T47D (cell line): ENCODE measurements around the gene LDLRAD4.

Experiments used
- DNase-seq, 2 experiments: peaks; one replicate each; pipeline versions ENCODE4 v3.0.0 to v3.0.0-alpha.2; 2011 to 2012; ENCODE audit warnings: low read depth in 1 of 2, low spot score in 1 of 2
- JUND ChIP-seq: IDR thresholded peaks from 2 replicates; pipeline ENCODE4 v1.6.1; 2012; ENCODE audit warnings: low read depth
- in situ Hi-C: cut with HindIII; loops from 2 replicates; pipeline ENCODE4 v1.10.0; 2016; ENCODE audit warnings: low sequenced_read_pairs, low pct_unique_long_range_greater_than_20kb

The LDLRAD4 gene

GRCh38 chr18:13451213-13451540, 232.6 kb downstream of the LDLRAD4 start:
- in situ Hi-C loops, result no loop called here
- no peak for TF ChIP-seq JUND
- no peak for DNase-seq

- TF ChIP-seq JUND, result no peak
- no peak for DNase-seq
- in situ Hi-C loops, result no loop called here
Observed at GRCh38 chr18:13451661-13452387, 233.3 kb downstream of the LDLRAD4 start.

- in situ Hi-C loops, result no loop called here
- no peak for TF ChIP-seq JUND
- no peak for DNase-seq
Observed at GRCh38 chr18:13452388-13452811, 233.8 kb downstream of the LDLRAD4 start.

- in situ Hi-C loops, result no loop called here
- TF ChIP-seq JUND, result no peak
- DNase-seq, result no peak
Observed at GRCh38 chr18:13452871-13453680, 234.5 kb downstream of the LDLRAD4 start.

GRCh38 chr18:13453714-13454113, 235.2 kb downstream of the LDLRAD4 start:
- no peak for TF ChIP-seq JUND
- in situ Hi-C loops, result no loop called here
- DNase-seq, result no peak

- TF ChIP-seq JUND, result no peak
- no peak for DNase-seq
- in situ Hi-C loops, result no loop called here
Observed at GRCh38 chr18:13454363-13455150, 236.0 kb downstream of the LDLRAD4 start.

GRCh38 chr18:13455471-13455870, 236.9 kb downstream of the LDLRAD4 start:
- DNase-seq, result no peak
- in situ Hi-C loops, result no loop called here
- no peak for TF ChIP-seq JUND

- TF ChIP-seq JUND, result no peak
- in situ Hi-C loops, result no loop called here
- no peak for DNase-seq
Observed at GRCh38 chr18:13455960-13456481, 237.5 kb downstream of the LDLRAD4 start.

- DNase-seq, result no peak
Observed at GRCh38 chr18:13456736-13457271, 238.2 kb downstream of the LDLRAD4 start.

GRCh38 chr18:13457327-13457726, 238.8 kb downstream of the LDLRAD4 start:
- in situ Hi-C loops, result no loop called here
- TF ChIP-seq JUND, result no peak
- no peak for DNase-seq

More at GRCh38 chr18:13456736-13457271, 238.2 kb downstream of the LDLRAD4 start:
- no peak for TF ChIP-seq JUND
- in situ Hi-C loops, result no loop called here

GRCh38 chr18:13460946-13461345, 242.4 kb downstream of the LDLRAD4 start:
- no peak for TF ChIP-seq JUND
- in situ Hi-C loops, result no loop called here
- DNase-seq, result no peak

GRCh38 chr18:13461469-13461868, 242.9 kb downstream of the LDLRAD4 start:
- DNase-seq, result peak in 1 of 2 experiments; percentile 35
- no peak for TF ChIP-seq JUND
- in situ Hi-C loops, result no loop called here
